IPS DF 4.7 (cell line): ENCODE measurements around the gene MACROH2A2.
"Not testable (repeated sequence)": the region's sequence is repeated elsewhere in the genome, so short reads cannot be mapped to it uniquely, and the experiment has no call there.

ENCODE experiments used
- DNase-seq: peaks from one replicate; pipeline ENCODE4 v3.0.0-alpha.2; 2013; ENCODE audit warnings: low spot score; ENCODE audit errors: extremely low read depth

MACROH2A2 gene

DNA sequence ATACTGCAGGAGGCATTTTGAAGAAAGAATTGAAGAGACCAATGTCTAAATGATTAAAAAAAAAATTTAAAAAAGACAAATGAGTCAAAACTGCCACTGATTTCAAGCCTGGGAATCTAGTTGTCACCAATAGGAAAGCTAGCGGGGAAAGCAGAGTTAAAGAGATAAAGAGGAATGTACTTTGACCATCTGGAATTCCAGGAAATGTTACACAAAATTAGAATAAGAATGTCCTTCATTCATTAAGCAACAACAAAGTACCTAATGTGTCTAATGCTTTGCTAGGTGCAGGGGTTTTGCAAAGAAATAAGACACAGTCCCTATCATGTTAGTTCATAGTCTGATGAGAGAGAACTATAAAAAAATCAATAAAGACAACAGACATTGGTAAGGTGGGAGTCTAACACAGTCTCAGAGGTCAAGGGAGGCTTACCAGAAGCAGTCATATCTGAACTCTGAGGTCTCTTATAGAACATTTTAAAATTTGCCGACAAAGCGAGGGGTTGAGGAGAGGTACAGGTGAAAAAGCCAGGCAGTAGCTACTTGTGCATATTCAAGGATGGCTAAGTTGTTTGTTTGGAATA, 102.7 kb downstream of the MACROH2A2 start:
- no peak for DNase-seq

DNA sequence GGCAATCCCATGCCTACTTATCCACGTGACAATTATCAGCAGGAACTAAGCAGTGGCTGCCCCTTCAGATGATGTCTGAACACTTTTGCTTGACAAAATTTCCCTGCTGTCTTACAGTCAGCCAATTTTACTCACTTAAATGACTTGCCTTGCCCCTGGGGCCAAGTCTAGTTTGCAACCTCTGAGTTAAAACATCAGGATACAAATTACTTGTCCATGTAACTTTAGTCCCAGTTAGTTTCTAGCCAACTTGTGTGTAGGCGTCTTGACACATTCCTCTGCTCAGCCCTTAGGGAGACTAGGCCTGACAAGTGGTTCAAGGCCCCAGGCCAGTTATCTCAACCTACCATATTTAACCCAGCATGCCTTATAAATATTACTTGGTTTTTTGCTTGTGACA, 105.5 kb downstream of the MACROH2A2 start:
- DNase-seq = no peak

DNA sequence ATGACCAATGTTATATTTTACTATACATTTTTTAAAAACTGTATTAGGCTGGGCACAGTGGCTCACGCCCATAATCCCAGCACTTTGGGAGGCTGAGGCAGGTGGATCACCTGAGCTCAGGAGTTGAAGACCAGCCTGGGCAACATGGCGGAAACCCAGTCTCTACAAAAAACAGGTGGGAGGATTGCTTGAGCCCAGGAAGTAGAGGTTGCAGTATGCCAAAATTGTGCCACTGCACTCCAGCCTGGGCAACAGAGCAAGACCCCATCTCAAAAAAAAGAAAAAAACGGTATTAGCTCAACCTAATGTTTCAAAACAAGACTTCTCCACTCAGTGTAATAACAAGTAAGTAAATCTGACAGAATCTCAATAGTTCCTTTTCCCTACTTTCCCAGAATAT, 106.7 kb downstream of the MACROH2A2 start:
- not testable (repeated sequence) for DNase-seq

DNA sequence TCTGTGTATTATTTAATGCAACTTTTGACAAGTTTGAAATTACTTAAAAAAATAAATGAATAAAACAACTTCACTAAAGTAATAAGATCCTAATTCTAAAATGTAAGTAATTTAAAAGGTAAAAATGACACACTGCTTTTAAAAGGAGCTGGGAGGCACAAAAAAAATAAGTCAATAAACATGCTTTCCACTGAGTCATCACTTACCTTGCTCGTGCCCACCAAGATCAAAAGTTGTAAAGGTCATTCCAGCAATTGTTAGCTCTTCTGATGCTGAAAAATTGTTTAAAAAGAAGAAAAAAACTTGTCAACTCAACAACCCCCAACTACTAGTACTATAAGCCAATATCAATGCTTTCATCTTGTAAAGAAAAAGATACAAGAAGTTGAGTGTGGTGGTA, 108.2 kb downstream of the MACROH2A2 start:
- DNase-seq = no peak
